Medulla oblongata (tissue), 1 donor: Measurements from ENCODE around the gene RB1.

Experiments used
- DNase-seq: peaks from one replicate; pipeline ENCODE4 v3.0.0-alpha.2; 2015; ENCODE audit errors: extremely low spot score

The RB1 gene

GRCh38 chr13:48493851-48494250 lies 190.3 kb downstream of the RB1 start:
- DNase-seq, result no peak

GRCh38 chr13:48494874-48495273 lies 191.3 kb downstream of the RB1 start:
- no peak for DNase-seq

DNA sequence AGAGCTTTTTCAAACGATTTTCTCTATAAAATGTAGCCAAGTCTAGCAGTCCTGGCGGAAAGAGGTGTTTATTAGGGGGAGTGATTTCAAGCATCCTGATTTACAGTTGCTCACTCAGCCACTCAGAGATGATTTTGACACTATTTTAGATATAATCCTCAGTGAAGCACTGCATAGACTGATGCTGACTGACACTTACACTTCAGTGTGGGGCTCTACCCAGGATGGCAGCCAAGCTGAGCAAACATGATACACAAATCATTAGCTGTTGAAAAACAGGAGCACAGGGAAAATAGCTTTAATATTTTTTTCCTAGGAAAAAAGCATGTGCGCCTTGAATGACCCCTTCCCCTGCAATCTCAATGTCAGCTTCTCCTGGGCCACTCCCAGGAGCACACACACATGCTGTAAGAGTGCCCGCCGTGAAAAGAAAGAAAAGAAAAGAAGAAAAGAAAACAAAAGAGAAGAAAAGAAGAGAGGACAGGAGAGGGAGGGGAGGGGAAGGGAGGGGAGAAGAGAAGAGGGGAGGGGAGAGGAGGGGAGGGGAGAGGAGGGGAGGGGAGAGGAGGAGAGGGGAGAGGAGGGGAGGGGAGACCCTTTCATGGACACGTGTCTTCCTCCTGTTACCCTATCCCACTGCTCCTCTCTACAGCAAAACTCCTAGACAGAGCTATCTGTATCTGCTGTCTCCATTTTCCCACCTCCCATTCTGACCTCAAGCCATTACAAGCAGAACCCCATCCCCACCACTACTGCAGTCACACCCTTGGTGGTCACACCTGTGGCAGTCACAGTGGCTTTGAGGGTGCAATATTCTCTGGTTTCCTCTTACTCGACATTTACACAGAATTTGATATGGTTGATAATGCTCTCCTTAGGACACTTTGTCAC lies 193.0 kb downstream of the RB1 start:
- no peak for DNase-seq

- no peak for DNase-seq
These were observed 194.1 kb downstream of the RB1 start for GRCh38 chr13:48497669-48498068.

- DNase-seq, result no peak
These were observed 197.2 kb downstream of the RB1 start for GRCh38 chr13:48500652-48501197.

DNA sequence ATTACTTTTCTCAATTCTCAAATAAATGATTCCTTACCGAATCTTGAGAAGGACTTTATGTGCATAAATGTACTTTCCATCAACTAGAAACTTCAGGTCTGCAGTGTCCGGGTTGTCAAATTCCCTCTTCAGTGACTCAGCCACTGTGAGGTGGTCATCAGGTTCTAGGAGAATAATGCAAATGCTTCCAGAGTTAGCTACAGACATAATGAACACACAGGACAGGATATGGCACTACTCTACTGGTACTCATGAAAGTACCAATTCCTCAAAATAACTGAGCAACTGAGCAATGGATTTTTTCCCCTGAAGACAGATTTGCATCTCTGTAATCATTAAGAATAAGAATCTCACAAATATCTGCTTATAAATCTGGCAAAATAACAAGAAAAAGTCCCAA lies 198.2 kb downstream of the RB1 start:
- no peak for DNase-seq

- no peak for DNase-seq
These were observed 199.2 kb downstream of the RB1 start for GRCh38 chr13:48502601-48503319.

- no peak for DNase-seq
These were observed 201.1 kb downstream of the RB1 start for GRCh38 chr13:48504606-48505005.

GRCh38 chr13:48505012-48505411 lies 201.5 kb downstream of the RB1 start:
- no peak for DNase-seq

GRCh38 chr13:48505597-48506091 lies 202.1 kb downstream of the RB1 start:
- peak; percentile 85 for DNase-seq

- DNase-seq, result no peak
These were observed 202.6 kb downstream of the RB1 start for GRCh38 chr13:48506092-48506701.

- DNase-seq, result no peak
These were observed 203.5 kb downstream of the RB1 start for GRCh38 chr13:48507021-48507420.

- DNase-seq, result no peak
These were observed 204.5 kb downstream of the RB1 start for GRCh38 chr13:48508011-48508410.

GRCh38 chr13:48510698-48511097 lies 207.1 kb downstream of the RB1 start:
- DNase-seq, result no peak

- DNase-seq, result peak; percentile 59
These were observed 208.2 kb downstream of the RB1 start for GRCh38 chr13:48511621-48512230.

GRCh38 chr13:48514793-48515192 lies 211.2 kb downstream of the RB1 start:
- no peak for DNase-seq

DNA sequence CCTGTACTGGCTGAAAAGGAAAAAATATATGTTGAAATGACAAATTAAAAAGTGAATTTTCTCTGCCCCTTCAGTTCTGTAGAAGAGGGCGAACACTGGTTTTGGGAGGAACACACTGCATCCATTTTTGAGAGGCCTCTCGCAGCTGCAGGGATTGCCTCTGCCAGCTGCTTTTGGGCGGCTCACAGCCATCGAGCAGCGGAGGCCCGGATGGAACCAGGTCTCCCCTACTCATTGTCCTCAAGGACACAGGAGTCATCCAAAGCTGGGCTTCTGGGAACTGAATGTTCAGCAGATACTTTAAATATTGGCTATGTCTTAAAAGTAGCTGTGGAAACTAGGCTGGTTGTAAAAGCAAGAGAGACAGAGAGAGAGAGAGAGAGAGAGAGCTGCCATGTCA lies 212.2 kb downstream of the RB1 start:
- peak; percentile 57 for DNase-seq

- DNase-seq, result no peak
These were observed 214.5 kb downstream of the RB1 start for GRCh38 chr13:48518083-48518482.

DNA sequence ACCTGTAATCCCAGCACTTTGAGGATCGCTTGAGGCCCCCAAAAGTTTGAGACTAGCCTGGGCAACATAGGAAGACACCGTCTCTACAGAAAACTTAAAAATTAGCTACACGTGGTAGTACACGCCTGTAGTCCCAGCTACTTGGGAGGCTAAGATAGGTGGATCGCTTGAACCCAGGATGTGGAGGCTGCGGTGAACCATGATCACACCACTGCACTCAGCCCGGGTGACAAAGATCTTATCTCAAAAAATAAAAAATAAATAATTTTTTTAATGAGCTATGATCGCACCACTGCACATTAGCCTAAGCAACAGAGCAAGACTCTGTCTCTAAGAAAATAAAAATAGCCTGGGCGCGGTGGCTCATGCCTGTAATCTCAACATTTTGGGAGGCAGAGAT lies 222.7 kb downstream of the RB1 start:
- no peak for DNase-seq

GRCh38 chr13:48527955-48528354 lies 224.4 kb downstream of the RB1 start:
- DNase-seq, result no peak

DNA sequence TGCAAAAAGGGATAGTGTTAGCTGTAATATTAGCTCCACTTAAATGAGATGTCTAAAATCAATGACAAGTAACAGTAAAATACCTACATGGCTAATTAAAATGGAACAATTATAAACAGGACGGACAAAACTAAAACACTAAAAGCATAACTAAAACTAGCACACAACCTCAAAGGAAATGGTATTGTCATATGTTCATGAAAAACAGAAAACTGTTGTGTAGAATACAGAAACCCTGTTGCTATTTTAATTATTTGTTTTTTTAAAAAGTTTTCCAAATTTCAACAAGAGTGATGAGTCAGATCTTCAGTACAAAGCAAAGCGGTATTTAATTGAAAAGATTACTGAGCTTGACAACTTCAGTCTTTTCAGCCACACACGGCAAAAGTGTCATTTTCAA lies 225.2 kb downstream of the RB1 start:
- no peak for DNase-seq

GRCh38 chr13:48530833-48531232 lies 227.3 kb downstream of the RB1 start:
- DNase-seq, result no peak
